HK-2 (cell line): ENCODE measurements around the gene DNAJC3.
"Not testable (repeated sequence)": the region's sequence is repeated elsewhere in the genome, so short reads cannot be mapped to it uniquely, and the experiment has no call there.

ENCODE experiments used
- DNase-seq: peaks from one replicate; pipeline ENCODE4 v3.0.0-alpha.2; 2018; ENCODE audit not compliant: unreplicated experiment

DNAJC3 gene

DNA sequence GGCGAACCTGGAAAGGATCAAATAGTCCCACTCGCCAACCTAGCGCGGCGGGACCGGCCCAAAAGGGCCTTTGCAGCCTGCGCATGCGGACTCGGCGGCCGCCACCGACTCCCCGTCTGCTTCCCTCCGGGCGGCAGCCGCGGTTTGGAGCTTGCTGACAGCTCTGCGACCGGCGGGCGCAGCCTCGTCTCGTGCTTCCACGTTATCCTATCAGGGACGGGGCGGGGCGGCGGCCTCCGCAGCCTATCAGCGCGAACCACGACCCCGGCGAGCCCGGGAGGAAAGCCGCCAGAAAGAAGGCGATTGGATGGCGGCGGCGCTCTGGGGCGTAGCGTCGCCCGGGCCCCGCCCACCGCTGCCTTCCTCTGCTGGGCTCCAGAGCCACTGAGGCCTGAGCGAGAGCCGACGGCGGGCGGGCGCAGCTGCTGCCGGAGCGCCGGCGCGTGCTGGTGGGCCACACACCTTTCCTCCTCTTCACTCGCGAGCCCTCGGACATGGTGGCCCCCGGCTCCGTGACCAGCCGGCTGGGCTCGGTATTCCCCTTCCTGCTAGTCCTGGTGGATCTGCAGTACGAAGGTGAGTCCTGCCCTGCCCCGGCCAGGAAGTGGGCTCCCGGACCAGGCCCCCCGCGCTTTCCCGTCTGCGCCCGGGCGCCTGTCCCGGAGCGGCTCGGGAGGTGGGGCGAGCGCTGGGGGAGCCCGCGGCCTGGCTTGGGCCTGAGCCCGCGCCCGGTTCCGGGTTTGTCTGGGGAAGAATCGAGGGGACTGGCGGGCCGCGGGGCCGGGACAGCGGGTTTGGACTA is at the start of gene DNAJC3:
TSS of gene DNAJC3 (plus strand) at position 378 of the 802 bp plus-strand sequence. CDS start at position 495, 117 bp downstream.
- DNase-seq: peak; percentile 95

GRCh38 chr13:95627590-95627989 is 49.3 kb upstream of the DNAJC3 start:
- no peak for DNase-seq

DNA sequence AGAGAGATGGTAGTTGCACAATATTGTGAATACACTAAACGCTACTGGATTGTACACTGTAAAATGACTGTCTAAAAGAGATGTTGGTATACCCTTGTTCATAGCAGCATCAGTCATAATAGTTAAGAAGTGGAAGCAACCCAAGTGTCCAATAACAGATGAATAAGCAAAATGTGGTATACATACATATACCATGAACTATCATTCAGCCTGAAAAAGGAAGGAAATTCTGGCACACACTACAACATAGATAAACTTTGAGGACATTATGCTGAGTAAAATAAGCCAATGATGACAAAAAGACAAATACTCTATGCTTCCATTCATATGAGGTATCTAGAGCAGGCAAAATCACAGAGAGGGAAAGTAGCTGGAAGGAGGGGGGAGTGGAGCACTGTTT is 48.5 kb upstream of the DNAJC3 start:
- DNase-seq: no peak

GRCh38 chr13:95629071-95629470 is 47.9 kb upstream of the DNAJC3 start:
- DNase-seq: no peak

DNA sequence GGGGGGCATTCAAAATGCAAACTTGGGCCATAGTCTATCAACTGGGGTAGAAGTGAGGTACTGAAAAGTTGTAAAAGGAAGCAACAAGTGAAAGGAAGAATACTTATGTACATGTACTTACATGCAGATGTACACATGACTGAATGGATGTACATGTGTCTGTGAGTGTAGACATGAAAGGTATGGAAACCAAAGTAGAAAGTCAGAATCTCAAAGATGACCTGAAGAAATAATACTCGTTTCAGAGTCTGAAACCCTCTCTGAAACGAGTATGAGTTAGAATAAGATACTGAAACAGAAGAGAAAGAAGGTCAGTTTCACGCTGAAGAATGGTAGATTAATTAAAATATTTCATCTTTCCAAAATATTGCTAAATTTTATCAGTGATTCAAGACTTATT is 46.3 kb upstream of the DNAJC3 start:
- DNase-seq: no peak

DNA sequence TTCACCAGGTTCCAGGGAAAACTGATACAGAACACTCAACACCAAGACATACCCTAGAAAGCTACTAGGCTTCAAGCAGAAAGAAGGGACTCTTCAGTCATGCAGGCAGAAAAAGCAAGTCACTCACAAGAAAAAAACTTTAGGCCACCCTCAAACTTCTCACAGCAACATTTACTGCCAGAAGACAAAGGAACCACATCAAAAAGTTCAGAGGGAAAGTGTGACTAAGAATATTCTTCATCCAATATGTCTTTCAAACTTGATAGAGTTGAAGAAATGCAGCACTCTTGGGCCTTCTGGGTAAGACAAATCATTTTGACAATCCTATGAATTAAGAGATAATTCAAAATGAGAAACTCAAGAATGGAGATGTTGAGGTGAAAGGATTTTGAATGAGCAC is 40.1 kb upstream of the DNAJC3 start:
- no peak for DNase-seq

- no peak for DNase-seq
Measured at GRCh38 chr13:95641291-95642027, 35.5 kb upstream of the DNAJC3 start.

DNA sequence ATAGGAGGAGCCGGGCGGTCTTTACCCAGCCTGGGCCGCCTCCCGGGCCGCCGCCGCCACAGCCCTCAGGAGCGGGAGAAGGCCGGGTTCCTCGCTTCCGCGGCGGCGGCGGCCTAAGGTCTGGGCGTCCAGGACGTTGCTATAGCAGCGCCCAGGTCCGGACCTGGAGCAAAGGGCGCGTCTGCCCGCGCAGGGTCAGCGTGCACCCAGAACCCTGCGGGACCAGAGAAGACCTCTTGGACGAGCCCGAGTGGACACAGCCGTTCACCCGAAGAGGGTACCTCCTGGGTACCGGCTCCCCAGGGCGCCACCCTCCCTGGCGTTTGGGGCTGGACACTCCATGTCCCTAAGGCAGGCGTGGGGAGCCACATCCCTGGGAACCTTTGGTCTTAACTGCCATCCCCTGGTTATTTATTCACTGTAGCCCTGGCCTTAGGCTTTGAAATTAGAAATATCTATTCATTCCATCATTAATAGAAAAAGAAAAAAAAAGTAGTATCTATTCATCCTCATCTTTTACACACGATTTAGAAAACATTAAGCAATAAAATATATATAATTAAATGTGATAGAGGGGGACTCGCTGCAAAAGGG is 34.8 kb upstream of the DNAJC3 start:
- DNase-seq: no peak

- DNase-seq: no peak
Measured at GRCh38 chr13:95642999-95643398, 33.9 kb upstream of the DNAJC3 start.

GRCh38 chr13:95643571-95643935 is 33.4 kb upstream of the DNAJC3 start:
- DNase-seq: no peak

- DNase-seq: peak; percentile 50
Measured at GRCh38 chr13:95643936-95644598, 32.9 kb upstream of the DNAJC3 start.

DNA sequence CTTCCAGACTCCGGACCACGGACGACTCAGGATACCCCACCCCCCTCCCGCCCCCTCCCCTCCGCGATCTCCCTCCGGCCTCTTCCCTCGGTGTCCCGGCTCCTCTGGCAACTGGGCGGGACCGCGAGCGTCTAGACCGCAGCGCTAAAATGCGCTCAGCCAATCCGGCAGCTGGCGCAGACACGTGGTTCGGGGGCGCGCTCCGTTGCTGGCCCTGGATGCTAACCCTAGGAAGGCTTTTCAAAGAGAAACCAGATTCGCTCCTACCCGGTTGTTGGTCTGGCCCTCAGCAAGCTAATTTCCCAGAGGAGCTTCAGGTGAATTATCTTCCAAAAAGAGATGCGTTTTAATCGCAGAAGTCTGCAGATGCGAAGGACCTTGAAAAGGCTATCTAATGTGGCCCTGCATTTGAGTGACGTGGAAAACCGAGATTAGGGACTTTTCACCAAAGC is 32.3 kb upstream of the DNAJC3 start, which contains the start of gene DZIP1:
TSS of gene DZIP1 (minus strand) at position 106 of the 452 bp plus-strand sequence. CDS start 2,677 bp downstream, outside the sequence.
- peak; percentile 76 for DNase-seq

GRCh38 chr13:95647321-95647720 is 29.6 kb upstream of the DNAJC3 start:
- DNase-seq: no peak

DNA sequence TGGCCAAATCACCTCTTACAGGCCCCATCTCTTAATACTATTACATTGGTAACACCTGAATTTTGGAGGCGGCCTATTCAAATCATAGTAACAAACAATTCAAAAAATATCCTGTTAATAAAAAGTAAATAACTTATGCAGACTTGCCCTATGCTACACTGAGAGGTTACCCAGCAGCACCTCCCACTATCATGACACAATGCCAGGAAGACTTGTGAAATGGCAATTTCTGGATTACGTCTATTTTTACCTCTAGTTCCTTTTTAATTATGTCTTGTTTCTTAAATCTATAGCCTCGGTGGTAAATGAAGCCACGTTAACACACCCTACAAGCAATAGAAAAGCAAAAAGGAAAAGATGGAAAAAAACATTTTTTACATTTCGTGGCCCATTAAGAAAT is 26.2 kb upstream of the DNAJC3 start:
- DNase-seq: no peak

DNA sequence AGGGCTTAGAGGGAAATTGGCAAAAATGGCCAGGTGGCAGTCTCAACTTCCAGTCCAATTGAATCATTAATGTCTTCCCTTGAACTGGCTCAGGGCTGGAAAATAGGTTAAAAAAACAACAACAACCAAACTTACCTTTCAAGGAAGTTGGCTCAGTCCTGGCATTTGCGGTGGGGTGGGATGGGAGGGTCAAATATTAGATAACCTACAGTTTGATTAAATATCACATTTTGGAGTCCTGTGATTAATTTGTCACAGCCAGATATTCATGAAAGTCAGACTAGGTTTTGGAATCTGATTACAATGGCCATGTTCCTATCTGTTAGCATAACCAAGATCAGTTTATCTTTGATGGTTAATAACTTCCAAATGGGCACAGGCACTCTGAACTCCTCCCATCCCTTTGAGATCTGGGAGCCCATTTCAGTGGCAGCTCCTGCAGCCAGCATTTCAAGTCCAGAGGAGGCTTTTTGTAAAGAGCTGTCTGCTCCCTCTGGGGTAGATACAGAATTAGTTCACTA is 24.6 kb upstream of the DNAJC3 start:
- no peak for DNase-seq

GRCh38 chr13:95652821-95653220 is 24.1 kb upstream of the DNAJC3 start:
- no peak for DNase-seq

- DNase-seq: no peak
Measured at GRCh38 chr13:95656386-95657015, 20.4 kb upstream of the DNAJC3 start.

DNA sequence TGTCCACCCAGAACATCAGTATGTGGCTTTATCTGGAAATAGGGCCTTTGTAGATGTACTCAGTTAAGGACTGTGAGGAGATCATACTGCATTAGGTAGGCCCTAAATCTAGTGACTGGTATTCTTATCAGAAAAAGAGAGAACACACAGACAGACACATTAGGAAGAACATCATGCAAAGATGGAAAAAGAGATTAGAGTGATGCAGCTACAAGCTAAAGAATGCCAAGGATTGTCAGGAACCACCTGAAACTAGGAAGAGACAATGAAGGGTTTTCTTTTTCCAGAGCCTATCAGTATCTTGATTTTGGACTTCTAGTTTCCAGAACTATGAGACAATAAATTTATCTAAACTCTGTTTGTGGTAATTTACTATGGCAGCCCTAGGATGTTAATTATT is 17.4 kb upstream of the DNAJC3 start:
- no peak for DNase-seq

DNA sequence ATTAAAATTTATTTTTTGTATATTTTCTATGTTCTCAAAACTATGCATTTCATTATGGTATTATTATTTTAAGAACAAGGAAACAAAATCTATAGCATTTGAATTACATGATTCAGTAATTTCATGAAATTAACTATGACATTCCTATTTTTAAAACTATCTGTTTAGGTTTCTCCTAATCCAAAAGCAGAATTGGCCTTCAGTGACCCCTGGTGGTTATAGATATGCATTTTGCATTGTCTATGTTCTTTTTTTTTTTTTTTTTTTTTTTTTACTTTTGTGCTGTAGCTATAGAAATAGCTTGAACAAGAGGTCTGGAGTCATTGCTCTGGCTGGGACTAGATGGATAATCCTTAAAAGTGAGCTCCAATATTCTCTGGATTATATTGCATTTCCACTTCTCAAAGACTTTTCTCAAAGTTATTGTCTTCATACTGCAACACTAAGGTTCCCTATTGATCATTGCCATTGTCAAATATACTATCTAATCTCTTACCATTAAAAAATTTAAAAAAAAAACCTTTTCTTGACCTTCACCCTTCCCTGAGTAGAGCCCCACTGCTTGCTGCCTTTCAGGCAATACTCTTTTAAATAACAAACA is 15.9 kb upstream of the DNAJC3 start:
- DNase-seq: no peak

DNA sequence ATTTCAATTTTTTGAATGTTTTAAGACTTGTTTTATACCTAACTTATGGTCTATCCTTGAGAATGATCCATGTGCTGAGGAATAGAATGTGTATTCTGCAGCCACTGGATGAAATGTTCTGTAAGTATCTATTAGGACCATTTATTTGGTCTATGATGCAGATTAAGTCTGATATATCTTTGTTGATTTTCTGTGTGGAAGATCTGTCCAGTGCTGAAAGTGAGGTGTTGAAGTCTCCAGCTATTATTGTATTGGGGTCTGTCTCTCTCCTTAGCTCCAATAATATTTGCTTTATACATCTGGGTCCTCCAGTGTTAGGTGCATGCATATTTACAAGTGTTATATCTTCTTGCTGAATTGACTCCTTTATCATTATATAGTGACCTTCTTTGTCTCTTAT is 9.7 kb upstream of the DNAJC3 start:
- DNase-seq: not testable (repeated sequence)

- no peak for DNase-seq
Measured at GRCh38 chr13:95671597-95671996, 5.3 kb upstream of the DNAJC3 start.
